MM.1S (cell line): ENCODE measurements around the gene SPACA9.
A peak's percentile ranks its signal among the peaks of the same experiment; 100 is the strongest.

Experiments
- EZH2 ChIP-seq: fragments of 300-600 bp; sonication (generic); optimal IDR thresholded peaks from 2 replicates; pipeline ENCODE3; 2017; ENCODE audit warnings: low read depth, mild to moderate bottlenecking, antibody characterized with exemption, low read length, mixed read lengths
- EZH2phosphoT487 ChIP-seq: fragments of 300-600 bp; sonication (generic); IDR thresholded peaks from 2 replicates; pipeline ENCODE4 v1.6.1; 2018; ENCODE audit warnings: antibody characterized with exemption, low read length
- TF ChIP-seq, protein P1 (sequence below): fragments of 300-600 bp; sonication (generic); IDR thresholded peaks from 2 replicates; pipeline ENCODE4 v1.5.1; 2016; ENCODE audit warnings: antibody characterized with exemption, low read length, mixed read lengths

DNA sequence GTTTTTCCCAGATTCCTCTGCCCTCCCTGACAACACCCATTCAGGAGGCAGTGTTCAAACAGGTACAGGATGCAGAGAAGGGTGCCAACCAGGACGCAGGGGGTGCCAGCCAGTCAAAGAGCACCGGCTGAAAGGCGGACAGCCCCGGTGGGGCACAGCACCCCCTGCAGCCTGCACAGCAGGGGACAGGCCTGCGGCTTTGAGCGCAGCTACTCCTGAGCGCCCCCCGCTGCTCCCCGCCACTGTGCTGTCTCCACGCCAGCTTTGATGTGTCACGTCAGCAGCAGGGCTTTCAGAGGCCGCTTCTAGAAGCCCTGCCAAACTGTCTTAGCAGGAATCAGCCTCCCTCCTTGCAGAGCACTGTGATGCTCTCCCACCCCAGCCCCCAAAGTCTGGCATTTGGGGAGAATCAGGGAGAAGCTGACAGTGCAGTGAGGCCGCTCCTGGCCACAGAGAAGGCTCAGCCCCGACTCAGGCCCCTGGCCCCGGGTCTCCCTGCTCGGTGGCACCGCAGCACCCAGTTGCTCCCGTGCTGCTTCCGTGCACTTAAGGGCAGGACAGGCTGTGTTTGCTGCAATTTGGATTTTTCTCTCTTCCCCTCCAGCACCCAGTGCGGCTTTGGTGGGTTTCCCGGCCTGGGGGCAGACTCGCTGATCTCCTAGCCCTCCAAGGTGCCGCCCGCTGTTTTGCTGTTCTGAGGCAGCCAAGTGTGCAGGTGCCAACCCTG, 20.9 kb upstream of the SPACA9 start:
- TF ChIP-seq, protein P1, sequence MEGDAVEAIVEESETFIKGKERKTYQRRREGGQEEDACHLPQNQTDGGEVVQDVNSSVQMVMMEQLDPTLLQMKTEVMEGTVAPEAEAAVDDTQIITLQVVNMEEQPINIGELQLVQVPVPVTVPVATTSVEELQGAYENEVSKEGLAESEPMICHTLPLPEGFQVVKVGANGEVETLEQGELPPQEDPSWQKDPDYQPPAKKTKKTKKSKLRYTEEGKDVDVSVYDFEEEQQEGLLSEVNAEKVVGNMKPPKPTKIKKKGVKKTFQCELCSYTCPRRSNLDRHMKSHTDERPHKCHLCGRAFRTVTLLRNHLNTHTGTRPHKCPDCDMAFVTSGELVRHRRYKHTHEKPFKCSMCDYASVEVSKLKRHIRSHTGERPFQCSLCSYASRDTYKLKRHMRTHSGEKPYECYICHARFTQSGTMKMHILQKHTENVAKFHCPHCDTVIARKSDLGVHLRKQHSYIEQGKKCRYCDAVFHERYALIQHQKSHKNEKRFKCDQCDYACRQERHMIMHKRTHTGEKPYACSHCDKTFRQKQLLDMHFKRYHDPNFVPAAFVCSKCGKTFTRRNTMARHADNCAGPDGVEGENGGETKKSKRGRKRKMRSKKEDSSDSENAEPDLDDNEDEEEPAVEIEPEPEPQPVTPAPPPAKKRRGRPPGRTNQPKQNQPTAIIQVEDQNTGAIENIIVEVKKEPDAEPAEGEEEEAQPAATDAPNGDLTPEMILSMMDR: peak; percentile 19
- TF ChIP-seq EZH2: no peak
- no peak for TF ChIP-seq EZH2phosphoT487
